Hematopoietic multipotent progenitor cell treated with erythropoietin and hydrocortisone succinate and interleukin-3 and kit ligand, for 17 days (in vitro differentiated cells): ENCODE data around the gene APOL3.
"Not testable (repeated sequence)": the region's sequence is repeated elsewhere in the genome, so short reads cannot be mapped to it uniquely, and the experiment has no call there.

Source experiments
- DNase-seq: peaks from one replicate; pipeline ENCODE4 v3.0.0-alpha.2; 2015; ENCODE audit warnings: low spot score

APOL3 gene

GRCh38 chr22:36160499-36160942, at the start of gene APOL3:
TSS of gene APOL3 (minus strand) at chr22:36160755. CDS start at chr22:36149055, 11,700 bp downstream.
- DNase-seq: peak; percentile 84

GRCh38 chr22:36210224-36210623, 49.7 kb upstream of the APOL3 start:
- DNase-seq: no peak

- not testable (repeated sequence) for DNase-seq
Measured at GRCh38 chr22:36209488-36209908, 48.9 kb upstream of the APOL3 start.

- no peak for DNase-seq
Measured at GRCh38 chr22:36208914-36209313, 48.4 kb upstream of the APOL3 start.

- no peak for DNase-seq
Measured at GRCh38 chr22:36208162-36208765, 47.7 kb upstream of the APOL3 start.

- DNase-seq: no peak
Measured at GRCh38 chr22:36206255-36206654, 45.7 kb upstream of the APOL3 start.

GRCh38 chr22:36205573-36205972, 45.0 kb upstream of the APOL3 start:
- DNase-seq: not testable (repeated sequence)

- DNase-seq: no peak
Measured at GRCh38 chr22:36204632-36205015, 44.1 kb upstream of the APOL3 start.

- DNase-seq: no peak
Measured at GRCh38 chr22:36204001-36204631, 43.6 kb upstream of the APOL3 start.

GRCh38 chr22:36203441-36203840, 42.9 kb upstream of the APOL3 start:
- not testable (repeated sequence) for DNase-seq

GRCh38 chr22:36202906-36203305, 42.4 kb upstream of the APOL3 start:
- not testable (repeated sequence) for DNase-seq

GRCh38 chr22:36201630-36202319, 41.2 kb upstream of the APOL3 start, which contains the start of gene APOL4:
TSS of gene APOL4 (minus strand) at chr22:36201809. CDS start at chr22:36201734, 75 bp downstream.
- DNase-seq: peak; percentile 43

GRCh38 chr22:36201025-36201424, 40.5 kb upstream of the APOL3 start:
- not testable (repeated sequence) for DNase-seq

- no peak for DNase-seq
Measured at GRCh38 chr22:36199001-36199551, 38.5 kb upstream of the APOL3 start.

GRCh38 chr22:36198536-36198935, 38.0 kb upstream of the APOL3 start:
- DNase-seq: no peak

- DNase-seq: no peak
Measured at GRCh38 chr22:36197514-36198146, 37.1 kb upstream of the APOL3 start.

- DNase-seq: no peak
Measured at GRCh38 chr22:36197065-36197440, 36.5 kb upstream of the APOL3 start.

- no peak for DNase-seq
Measured at GRCh38 chr22:36196254-36197064, 35.9 kb upstream of the APOL3 start.

GRCh38 chr22:36194971-36195370, 34.4 kb upstream of the APOL3 start:
- DNase-seq: peak; percentile 42

GRCh38 chr22:36194385-36194784, 33.8 kb upstream of the APOL3 start:
- no peak for DNase-seq

- no peak for DNase-seq
Measured at GRCh38 chr22:36193577-36193976, 33.0 kb upstream of the APOL3 start.
